T-helper 2 cell treated with Interferon-gamma antibody and Interleukin-4, amounts not matched to agents 100 ng/mL and 5 ng/mL, for 36 hours (primary cell): ENCODE data around the gene C3orf80. TPM values are rescaled to one million over a fixed set of nuclear protein-coding genes. Genes with fewer than 3 reads are reported as not detected.

Source experiments
- total RNA-seq: library from RNA; stranded (reverse); gene quantifications from 2 replicates; pipeline ENCODE4 v1.2.3, GENCODE V29; 2022

The C3orf80 gene
- total RNA-seq, 1 donor from 2014 or later = 0.14 TPM

Other genes with a start within 250 kb of the C3orf80 start
- gene IL12A, start 236.6 kb upstream of the C3orf80 start, total RNA-seq = 4.0 and 4.3 TPM in 2 replicates
- 25.7 and 26.7 TPM in 2 replicates for gene IFT80, start 173.8 kb downstream of the C3orf80 start, total RNA-seq
- gene SMC4, start 174.2 kb downstream of the C3orf80 start, total RNA-seq = 290 TPM in 2 replicates
- 50.6 and 51.7 TPM in 2 replicates for gene TRIM59, start 224.4 kb downstream of the C3orf80 start, total RNA-seq